WTC11 (cell line): ENCODE results near the gene CD44. TPM values are rescaled to one million over a fixed set of nuclear protein-coding genes. Genes with fewer than 3 reads are reported as not detected.

Source experiments
- ATAC-seq: fragments of 200-7000 bp; cut with Tn5 transposase; 2 replicates; pipeline ENCODE4 v1.10.0; 2021; ENCODE audit warnings: mild to moderate bottlenecking, moderate library complexity
- CTCF ChIA-PET: fragments of 300-600 bp; sonication (Branson Sonifier 250); formaldehyde crosslinking; loops from one replicate; lab custom pipeline; 2021; ENCODE audit warnings: antibody characterized with exemption; lab: Charles Lee
- POLR2A ChIA-PET: fragments of 350-600 bp; sonication (Branson Sonifier 250); formaldehyde crosslinking; loops from one replicate; lab custom pipeline; 2021; ENCODE audit warnings: antibody characterized with exemption; lab: Charles Lee
- DNase-seq: peaks from one replicate; pipeline ENCODE4 v3.0.0; 2021; ENCODE audit warnings: low spot score
- H3K27ac Mint-ChIP-seq: 2 replicates; pipeline ENCODE4 v1.8.0; 2021; ENCODE audit warnings: mixed read lengths
- H3K27me3 Mint-ChIP-seq: 2 replicates; pipeline ENCODE4 v1.8.0; 2021; ENCODE audit warnings: low read depth, mild to moderate bottlenecking, moderate library complexity, mixed read lengths
- H3K36me3 Mint-ChIP-seq: 2 replicates; pipeline ENCODE4 v1.8.0; 2021; ENCODE audit warnings: mixed read lengths
- H3K4me1 Mint-ChIP-seq: 2 replicates; pipeline ENCODE4 v1.8.0; 2022; ENCODE audit warnings: mixed read lengths
- H3K4me3 Mint-ChIP-seq: 2 replicates; pipeline ENCODE4 v1.8.0; 2021; ENCODE audit warnings: mild to moderate bottlenecking, moderate library complexity, mixed read lengths
- H3K9me3 Mint-ChIP-seq: 2 replicates; pipeline ENCODE4 v1.8.0; 2021; ENCODE audit warnings: mixed read lengths
- AR ChIP-seq: fragments of 250-450 bp; sonication (Bioruptor Pico); IDR thresholded peaks from 2 replicates; pipeline ENCODE4 v1.9.0; 2021; ENCODE audit warnings: mild to moderate bottlenecking
- ATF3 ChIP-seq: sonication (generic); formaldehyde crosslinking; conservative IDR thresholded peaks from 2 replicates; pipeline ENCODE4 v1.8.1; 2022; ENCODE audit warnings: mild to moderate bottlenecking, missing genetic modification reagents
- CBFB ChIP-seq: sonication (generic); formaldehyde crosslinking; IDR thresholded peaks from 2 replicates; pipeline ENCODE4 v1.8.1; 2022; ENCODE audit warnings: mild to moderate bottlenecking, low read depth, missing genetic modification reagents
- CREB1 ChIP-seq: sonication (generic); formaldehyde crosslinking; IDR thresholded peaks from 2 replicates; pipeline ENCODE4 v1.8.0; 2023; ENCODE audit warnings: mild to moderate bottlenecking, missing genetic modification reagents
- ESRRA ChIP-seq: sonication (generic); formaldehyde crosslinking; IDR thresholded peaks from 2 replicates; pipeline ENCODE4 v1.8.1; 2022; ENCODE audit warnings: mild to moderate bottlenecking, missing genetic modification reagents, borderline replicate concordance
- FOXJ3 ChIP-seq: sonication (generic); formaldehyde crosslinking; IDR thresholded peaks from 2 replicates; pipeline ENCODE4 v1.9.0; 2021; ENCODE audit warnings: missing genetic modification reagents, mild to moderate bottlenecking, borderline replicate concordance
- GTF2I ChIP-seq: fragments of 250-450 bp; sonication (Bioruptor Pico); conservative IDR thresholded peaks from 2 replicates; pipeline ENCODE4 v1.4.0; 2021; ENCODE audit warnings: mild to moderate bottlenecking
- IRF2 ChIP-seq: sonication (generic); formaldehyde crosslinking; IDR thresholded peaks from 2 replicates; pipeline ENCODE4 v1.8.0; 2022; ENCODE audit warnings: low read depth, missing genetic modification reagents, borderline replicate concordance
- NR3C1 ChIP-seq: sonication (generic); formaldehyde crosslinking; conservative IDR thresholded peaks from 2 replicates; pipeline ENCODE4 v1.8.1; 2023; ENCODE audit warnings: low read depth, mild to moderate bottlenecking, missing genetic modification reagents
- RELA ChIP-seq: sonication (generic); formaldehyde crosslinking; IDR thresholded peaks from 2 replicates; pipeline ENCODE4 v1.8.1; 2022; ENCODE audit warnings: missing genetic modification reagents, mild to moderate bottlenecking, borderline replicate concordance
- SP1 ChIP-seq: sonication (generic); formaldehyde crosslinking; conservative IDR thresholded peaks from 2 replicates; pipeline ENCODE4 v1.8.1; 2022; ENCODE audit warnings: missing genetic modification reagents
- TCF7 ChIP-seq: sonication (generic); formaldehyde crosslinking; IDR thresholded peaks from 2 replicates; pipeline ENCODE4 v1.8.0; 2022; ENCODE audit warnings: mild to moderate bottlenecking, low read depth, missing genetic modification reagents, moderate library complexity
- TEAD1 ChIP-seq: sonication (generic); formaldehyde crosslinking; IDR thresholded peaks from 2 replicates; pipeline ENCODE4 v1.8.0; 2022; ENCODE audit warnings: mild to moderate bottlenecking, missing genetic modification reagents
- ZBTB21 ChIP-seq: sonication (generic); formaldehyde crosslinking; IDR thresholded peaks from 2 replicates; pipeline ENCODE4 v1.8.1; 2023; ENCODE audit warnings: mild to moderate bottlenecking, missing genetic modification reagents, borderline replicate concordance
- ZNF232 ChIP-seq: sonication (generic); formaldehyde crosslinking; IDR thresholded peaks from 2 replicates; pipeline ENCODE4 v1.8.0; 2022; ENCODE audit warnings: mild to moderate bottlenecking, missing genetic modification reagents
- ZNF317 ChIP-seq: sonication (generic); formaldehyde crosslinking; IDR thresholded peaks from 2 replicates; pipeline ENCODE4 v1.8.1; 2023; ENCODE audit warnings: low read depth, mild to moderate bottlenecking, moderate library complexity, missing genetic modification reagents, borderline replicate concordance
- ZNF396 ChIP-seq: fragments of 250-450 bp; sonication (Bioruptor Pico); IDR thresholded peaks from 2 replicates; pipeline ENCODE4 v1.8.0; 2021; ENCODE audit warnings: mild to moderate bottlenecking, moderate library complexity, borderline replicate concordance
- ZNF416 ChIP-seq: fragments of 250-450 bp; sonication (Bioruptor Pico); IDR thresholded peaks from 2 replicates; pipeline ENCODE4 v1.9.0; 2021; ENCODE audit warnings: mild to moderate bottlenecking, inconsistent platforms
- ZNF423 ChIP-seq: fragments of 250-450 bp; sonication (Bioruptor Pico); IDR thresholded peaks from 2 replicates; pipeline ENCODE4 v2.1.2; 2022; ENCODE audit warnings: mild to moderate bottlenecking, moderate library complexity
- total RNA-seq: library from RNA; stranded (reverse); gene quantifications from 3 replicates; pipeline ENCODE4 v1.2.3, GENCODE V29; 2021
- TF ChIP-seq, protein P1 (sequence below): fragments of 250-450 bp; sonication (Bioruptor Pico); IDR thresholded peaks from 2 replicates; pipeline ENCODE4 v1.9.0; 2021; ENCODE audit warnings: mild to moderate bottlenecking
- TF ChIP-seq, protein P2 (sequence below): sonication (generic); formaldehyde crosslinking; IDR thresholded peaks from 2 replicates; pipeline ENCODE4 v1.8.1; 2023; ENCODE audit warnings: mild to moderate bottlenecking, missing genetic modification reagents, moderate library complexity
- TF ChIP-seq, protein P3 (sequence below): sonication (generic); formaldehyde crosslinking; IDR thresholded peaks from 2 replicates; pipeline ENCODE4 v1.8.0; 2022; ENCODE audit warnings: missing genetic modification reagents
- TF ChIP-seq, protein P4 (sequence below): sonication (generic); formaldehyde crosslinking; IDR thresholded peaks from 2 replicates; pipeline ENCODE4 v1.8.1; 2022; ENCODE audit warnings: low read depth, missing genetic modification reagents, borderline replicate concordance

Gene CD44
- total RNA-seq, 1 experiment from 2014 or later, result 12.0 TPM

DNA sequence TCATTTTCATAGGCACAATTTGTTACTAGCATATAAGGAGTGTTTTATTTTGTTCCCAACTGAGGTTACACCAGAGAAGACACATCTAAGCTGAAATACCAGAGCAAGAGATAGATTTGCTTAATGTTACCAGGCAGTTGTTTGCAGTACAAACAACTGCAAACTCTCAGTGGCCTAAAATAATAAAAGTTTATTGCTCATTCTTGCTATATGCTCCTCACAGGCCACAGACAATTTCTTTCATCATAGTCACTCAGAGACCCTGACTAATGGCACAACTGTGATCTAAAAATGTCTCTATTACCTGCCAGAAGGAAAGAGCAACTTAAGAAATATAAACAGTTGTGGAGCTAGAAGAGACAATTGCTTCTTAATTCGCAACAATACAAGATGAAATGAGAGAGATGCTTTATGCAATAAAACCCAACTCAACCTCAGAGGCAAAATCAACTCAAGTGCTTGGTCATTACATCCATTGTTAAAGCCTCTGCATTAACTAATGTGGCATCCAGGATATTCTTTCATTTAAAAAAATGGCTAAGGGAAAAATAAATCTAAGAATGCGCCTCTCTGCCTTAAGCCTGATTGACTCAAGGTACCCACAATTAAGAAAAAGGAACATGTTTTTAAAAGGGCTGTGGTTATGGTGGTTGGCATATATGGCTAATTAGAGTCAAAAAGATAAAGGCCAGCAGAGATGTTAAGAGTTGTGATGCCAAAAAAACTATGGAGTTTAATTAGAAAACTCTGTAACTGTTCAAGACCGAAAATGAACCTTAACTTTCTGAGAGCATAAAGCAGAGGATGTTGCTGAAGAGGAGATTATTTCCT lies 103.7 kb downstream of the CD44 start:
- no peak for ATAC-seq
- ChIA-PET CTCF (no interaction called here), POLR2A (no interaction called here)
- no peak for DNase-seq
- H3K36me3 Mint-ChIP-seq, result no peaks in the 10 kb centered on the region
- peaks cover 8% of the 10 kb centered on the region for H3K4me1 Mint-ChIP-seq
- no peaks in the 10 kb centered on the region; the same call in 1 of the 2 replicates for H3K27me3 Mint-ChIP-seq
- no peaks in the 10 kb centered on the region for H3K9me3 Mint-ChIP-seq
- no peak overlapping the region for H3K27ac Mint-ChIP-seq
- TF ChIP-seq ZNF232 (CRISPR knock-in tag) (no peak), FOXJ3 (CRISPR knock-in tag) (no peak), CBFB (CRISPR knock-in tag) (no peak), TCF7 (CRISPR knock-in tag) (no peak), ESRRA (CRISPR knock-in tag) (no peak), CREB1 (CRISPR knock-in tag) (no peak), ATF3 (CRISPR knock-in tag) (no peak), ZNF396 (CRISPR knock-in tag) (no peak), ZNF416 (CRISPR knock-in tag) (no peak), ZNF317 (CRISPR knock-in tag) (no peak), TEAD1 (CRISPR knock-in tag) (no peak)
- TF ChIP-seq, protein P1, sequence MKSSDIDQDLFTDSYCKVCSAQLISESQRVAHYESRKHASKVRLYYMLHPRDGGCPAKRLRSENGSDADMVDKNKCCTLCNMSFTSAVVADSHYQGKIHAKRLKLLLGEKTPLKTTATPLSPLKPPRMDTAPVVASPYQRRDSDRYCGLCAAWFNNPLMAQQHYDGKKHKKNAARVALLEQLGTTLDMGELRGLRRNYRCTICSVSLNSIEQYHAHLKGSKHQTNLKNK (CRISPR knock-in tag), result no peak
- no peak overlapping the region for H3K4me3 Mint-ChIP-seq

DNA sequence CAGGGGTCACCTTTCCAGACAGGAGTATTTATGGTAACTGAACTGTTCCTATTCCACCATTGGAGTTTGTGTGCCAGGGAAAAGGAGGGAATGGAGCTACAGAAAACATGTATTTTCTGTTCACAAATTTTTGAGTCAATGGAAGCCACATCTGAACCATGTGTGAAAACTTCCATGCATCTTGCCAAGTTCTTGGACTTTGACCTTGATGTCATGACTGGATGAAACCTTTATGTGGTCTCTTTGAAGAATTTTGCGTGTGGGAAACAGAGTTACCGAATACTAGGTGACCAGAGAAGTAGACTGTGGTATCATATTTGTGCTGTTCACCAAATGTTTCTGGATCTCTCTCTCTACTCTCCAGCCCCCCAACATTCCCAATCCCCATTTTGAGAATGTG lies 104.8 kb downstream of the CD44 start:
- Mint-ChIP-seq H3K4me1 (no peaks in the 10 kb centered on the region), H3K4me3 (no peak overlapping the region), H3K27ac (no peak overlapping the region), H3K36me3 (no peaks in the 10 kb centered on the region), H3K9me3 (no peaks in the 10 kb centered on the region), H3K27me3 (no peaks in the 10 kb centered on the region; the same call in 1 of the 2 replicates)
- ATAC-seq, result no peak
- no peak for DNase-seq
- POLR2A ChIA-PET, result no interaction called here
- CTCF ChIA-PET, result no interaction called here
- TF ChIP-seq, protein P2, sequence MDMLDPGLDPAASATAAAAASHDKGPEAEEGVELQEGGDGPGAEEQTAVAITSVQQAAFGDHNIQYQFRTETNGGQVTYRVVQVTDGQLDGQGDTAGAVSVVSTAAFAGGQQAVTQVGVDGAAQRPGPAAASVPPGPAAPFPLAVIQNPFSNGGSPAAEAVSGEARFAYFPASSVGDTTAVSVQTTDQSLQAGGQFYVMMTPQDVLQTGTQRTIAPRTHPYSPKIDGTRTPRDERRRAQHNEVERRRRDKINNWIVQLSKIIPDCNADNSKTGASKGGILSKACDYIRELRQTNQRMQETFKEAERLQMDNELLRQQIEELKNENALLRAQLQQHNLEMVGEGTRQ (CRISPR knock-in tag), result no peak
- no peak for TF ChIP-seq IRF2 (CRISPR knock-in tag)
- no peak for TF ChIP-seq GTF2I (CRISPR knock-in tag)
- no peak for TF ChIP-seq NR3C1
- TF ChIP-seq AR (CRISPR knock-in tag), result no peak
- no peak for TF ChIP-seq SP1 (CRISPR knock-in tag)
- no peak for TF ChIP-seq ATF3 (CRISPR knock-in tag)
- no peak for TF ChIP-seq ZNF423 (CRISPR knock-in tag)
- no peak for TF ChIP-seq ZBTB21
- TF ChIP-seq, protein P3, sequence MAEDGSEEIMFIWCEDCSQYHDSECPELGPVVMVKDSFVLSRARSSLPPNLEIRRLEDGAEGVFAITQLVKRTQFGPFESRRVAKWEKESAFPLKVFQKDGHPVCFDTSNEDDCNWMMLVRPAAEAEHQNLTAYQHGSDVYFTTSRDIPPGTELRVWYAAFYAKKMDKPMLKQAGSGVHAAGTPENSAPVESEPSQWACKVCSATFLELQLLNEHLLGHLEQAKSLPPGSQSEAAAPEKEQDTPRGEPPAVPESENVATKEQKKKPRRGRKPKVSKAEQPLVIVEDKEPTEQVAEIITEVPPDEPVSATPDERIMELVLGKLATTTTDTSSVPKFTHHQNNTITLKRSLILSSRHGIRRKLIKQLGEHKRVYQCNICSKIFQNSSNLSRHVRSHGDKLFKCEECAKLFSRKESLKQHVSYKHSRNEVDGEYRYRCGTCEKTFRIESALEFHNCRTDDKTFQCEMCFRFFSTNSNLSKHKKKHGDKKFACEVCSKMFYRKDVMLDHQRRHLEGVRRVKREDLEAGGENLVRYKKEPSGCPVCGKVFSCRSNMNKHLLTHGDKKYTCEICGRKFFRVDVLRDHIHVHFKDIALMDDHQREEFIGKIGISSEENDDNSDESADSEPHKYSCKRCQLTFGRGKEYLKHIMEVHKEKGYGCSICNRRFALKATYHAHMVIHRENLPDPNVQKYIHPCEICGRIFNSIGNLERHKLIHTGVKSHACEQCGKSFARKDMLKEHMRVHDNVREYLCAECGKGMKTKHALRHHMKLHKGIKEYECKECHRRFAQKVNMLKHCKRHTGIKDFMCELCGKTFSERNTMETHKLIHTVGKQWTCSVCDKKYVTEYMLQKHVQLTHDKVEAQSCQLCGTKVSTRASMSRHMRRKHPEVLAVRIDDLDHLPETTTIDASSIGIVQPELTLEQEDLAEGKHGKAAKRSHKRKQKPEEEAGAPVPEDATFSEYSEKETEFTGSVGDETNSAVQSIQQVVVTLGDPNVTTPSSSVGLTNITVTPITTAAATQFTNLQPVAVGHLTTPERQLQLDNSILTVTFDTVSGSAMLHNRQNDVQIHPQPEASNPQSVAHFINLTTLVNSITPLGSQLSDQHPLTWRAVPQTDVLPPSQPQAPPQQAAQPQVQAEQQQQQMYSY (CRISPR knock-in tag), result no peak
- TF ChIP-seq, protein P4, sequence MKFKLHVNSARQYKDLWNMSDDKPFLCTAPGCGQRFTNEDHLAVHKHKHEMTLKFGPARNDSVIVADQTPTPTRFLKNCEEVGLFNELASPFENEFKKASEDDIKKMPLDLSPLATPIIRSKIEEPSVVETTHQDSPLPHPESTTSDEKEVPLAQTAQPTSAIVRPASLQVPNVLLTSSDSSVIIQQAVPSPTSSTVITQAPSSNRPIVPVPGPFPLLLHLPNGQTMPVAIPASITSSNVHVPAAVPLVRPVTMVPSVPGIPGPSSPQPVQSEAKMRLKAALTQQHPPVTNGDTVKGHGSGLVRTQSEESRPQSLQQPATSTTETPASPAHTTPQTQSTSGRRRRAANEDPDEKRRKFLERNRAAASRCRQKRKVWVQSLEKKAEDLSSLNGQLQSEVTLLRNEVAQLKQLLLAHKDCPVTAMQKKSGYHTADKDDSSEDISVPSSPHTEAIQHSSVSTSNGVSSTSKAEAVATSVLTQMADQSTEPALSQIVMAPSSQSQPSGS, result no peak
- no peak for TF ChIP-seq RELA (CRISPR knock-in tag)
